Measurements from ENCODE around the gene CCNQ.

CCNQ gene

GRCh38 chrX:153576239-153576870 lies 22.6 kb downstream of the CCNQ start:
- H3K27ac ChIP-seq: no peak overlapping the region
- no peak for TF ChIP-seq ZFX (IDR thresholded peaks at IDR 0.05; ENCODE audit: borderline replicate concordance)
- TF ChIP-seq CTCF (IDR thresholded peaks at IDR 0.05): no peak

GRCh38 chrX:153573984-153574383 lies 25.0 kb downstream of the CCNQ start:
- TF ChIP-seq CTCF (IDR thresholded peaks at IDR 0.05) (no peak), ZFX (IDR thresholded peaks at IDR 0.05; ENCODE audit: borderline replicate concordance) (no peak)
- no peak overlapping the region for H3K27ac ChIP-seq

- H3K27ac ChIP-seq: no peak overlapping the region
- TF ChIP-seq CTCF (IDR thresholded peaks at IDR 0.05) (no peak), ZFX (IDR thresholded peaks at IDR 0.05; ENCODE audit: borderline replicate concordance) (no peak)
Measured at GRCh38 chrX:153572601-153573000, 26.3 kb downstream of the CCNQ start.

GRCh38 chrX:153571534-153571908 lies 27.4 kb downstream of the CCNQ start:
- TF ChIP-seq ZFX (IDR thresholded peaks at IDR 0.05; ENCODE audit: borderline replicate concordance) (no peak), CTCF (IDR thresholded peaks at IDR 0.05) (no peak)

GRCh38 chrX:153569475-153569874 lies 29.5 kb downstream of the CCNQ start:
- TF ChIP-seq ZFX (IDR thresholded peaks at IDR 0.05; ENCODE audit: borderline replicate concordance) (no peak), CTCF (IDR thresholded peaks at IDR 0.05) (no peak)
- no peak overlapping the region for H3K27ac ChIP-seq

More at GRCh38 chrX:153571534-153571908, 27.4 kb downstream of the CCNQ start:
- H3K27ac ChIP-seq: no peak overlapping the region

GRCh38 chrX:153568451-153569011 lies 30.4 kb downstream of the CCNQ start:
- TF ChIP-seq ZFX (IDR thresholded peaks at IDR 0.05; ENCODE audit: borderline replicate concordance) (no peak), CTCF (IDR thresholded peaks at IDR 0.05) (no peak)
- no peak overlapping the region for H3K27ac ChIP-seq

- no peak overlapping the region for H3K27ac ChIP-seq
- TF ChIP-seq ZFX (IDR thresholded peaks at IDR 0.05; ENCODE audit: borderline replicate concordance): no peak
- TF ChIP-seq CTCF (IDR thresholded peaks at IDR 0.05): no peak
Measured at GRCh38 chrX:153565996-153566580, 32.9 kb downstream of the CCNQ start.
